Dendritic cell treated with granulocyte-macrophage colony-stimulating factor and Interleukin-4, amounts not matched to agents 40 ng/mL and 50 ng/mL, for 4 days (primary cell): ENCODE results near the gene ZC3H4.

Experiments
- H3K27ac Mint-ChIP-seq: one replicate; pipeline ENCODE4 v1.8.0; 2022; ENCODE audit warnings: mild to moderate bottlenecking, mixed read lengths
- H3K27me3 Mint-ChIP-seq: one replicate; pipeline ENCODE4 v1.8.0; 2022; ENCODE audit warnings: mild to moderate bottlenecking, mixed read lengths
- H3K36me3 Mint-ChIP-seq: one replicate; pipeline ENCODE4 v1.8.0; 2022; ENCODE audit warnings: low read depth, mixed read lengths
- H3K4me1 Mint-ChIP-seq: one replicate; pipeline ENCODE4 v1.8.0; 2022; ENCODE audit warnings: low read depth, mixed read lengths
- H3K4me3 Mint-ChIP-seq: one replicate; pipeline ENCODE4 v1.8.0; 2022; ENCODE audit warnings: mild to moderate bottlenecking, moderate library complexity, mixed read lengths
- H3K9me3 Mint-ChIP-seq: one replicate; pipeline ENCODE4 v1.8.0; 2022; ENCODE audit warnings: mixed read lengths
- intact Hi-C: fragments of 100-400 bp; cut with micrococcal nuclease; formaldehyde crosslinking; loops from one replicate; pipeline ENCODE4 v1.15.0; 2022

ZC3H4 gene

DNA sequence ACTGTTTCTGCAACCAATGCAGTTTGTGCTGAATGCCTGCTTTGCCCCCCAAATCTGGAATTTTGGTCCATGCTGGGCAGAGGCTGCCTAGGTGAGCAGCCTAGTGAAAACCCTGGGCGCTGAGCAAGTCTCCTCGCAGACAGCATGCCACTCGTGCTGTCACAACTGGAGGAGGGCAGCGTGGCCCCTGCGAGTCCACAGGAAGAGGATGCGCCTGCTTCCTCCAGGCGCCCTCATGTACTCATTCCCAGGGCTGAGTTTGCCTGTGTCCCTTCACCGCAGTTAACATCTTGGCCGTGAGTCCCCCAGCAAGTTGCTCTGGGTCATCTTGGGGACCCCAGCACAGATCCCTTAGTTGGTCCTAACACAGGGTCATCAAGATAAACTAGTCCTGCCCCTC lies 39.0 kb downstream of the ZC3H4 start:
- H3K4me1 Mint-ChIP-seq, result peaks cover 22% of the 10 kb centered on the region
- H3K27me3 Mint-ChIP-seq, result no peaks in the 10 kb centered on the region
- H3K4me3 Mint-ChIP-seq, result no peak overlapping the region
- no peaks in the 10 kb centered on the region for H3K9me3 Mint-ChIP-seq
- H3K36me3 Mint-ChIP-seq, result peaks cover 100% of the 10 kb centered on the region
- H3K27ac Mint-ChIP-seq, result no peak overlapping the region
- intact Hi-C loops, result no loop called here

GRCh38 chr19:47073574-47073973 lies 40.0 kb downstream of the ZC3H4 start:
- intact Hi-C loops, result no loop called here
- Mint-ChIP-seq H3K4me3 (no peak overlapping the region), H3K9me3 (no peaks in the 10 kb centered on the region), H3K27me3 (no peaks in the 10 kb centered on the region), H3K27ac (no peak overlapping the region), H3K4me1 (peaks cover 22% of the 10 kb centered on the region), H3K36me3 (peaks cover 100% of the 10 kb centered on the region)

GRCh38 chr19:47072323-47072722 lies 41.3 kb downstream of the ZC3H4 start:
- peaks cover 22% of the 10 kb centered on the region for H3K4me1 Mint-ChIP-seq
- no peaks in the 10 kb centered on the region for H3K9me3 Mint-ChIP-seq
- H3K27ac Mint-ChIP-seq, result no peak overlapping the region
- peaks cover 100% of the 10 kb centered on the region for H3K36me3 Mint-ChIP-seq
- intact Hi-C loops, result no loop called here
- no peak overlapping the region for H3K4me3 Mint-ChIP-seq
- no peaks in the 10 kb centered on the region for H3K27me3 Mint-ChIP-seq

- no peak overlapping the region for H3K27ac Mint-ChIP-seq
- intact Hi-C loops, result no loop called here
- no peaks in the 10 kb centered on the region for H3K9me3 Mint-ChIP-seq
- H3K4me3 Mint-ChIP-seq, result no peak overlapping the region
- H3K36me3 Mint-ChIP-seq, result peaks cover 100% of the 10 kb centered on the region
- peaks cover 22% of the 10 kb centered on the region for H3K4me1 Mint-ChIP-seq
- H3K27me3 Mint-ChIP-seq, result no peaks in the 10 kb centered on the region
Observed at GRCh38 chr19:47071731-47072130, 41.8 kb downstream of the ZC3H4 start.

DNA sequence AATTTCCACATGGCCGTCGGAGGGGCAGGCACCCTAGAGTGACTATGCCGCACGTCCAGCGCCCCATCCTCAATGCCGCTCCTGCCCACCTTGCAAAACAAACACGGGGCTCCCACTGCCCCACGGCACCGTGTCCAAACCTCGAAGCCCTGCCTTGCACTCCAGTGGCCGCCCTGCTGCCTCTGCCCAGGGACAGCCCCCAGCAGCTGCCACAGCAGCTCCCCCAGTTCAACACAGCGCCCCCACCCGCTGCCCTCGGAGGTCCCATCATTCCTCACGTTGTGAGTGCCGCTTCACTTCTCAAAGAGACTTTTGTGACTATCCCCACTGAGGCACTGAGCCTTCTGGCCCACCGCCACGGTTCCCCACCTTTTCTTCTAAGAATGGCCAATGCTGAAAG lies 42.8 kb downstream of the ZC3H4 start:
- Mint-ChIP-seq H3K36me3 (peaks cover 100% of the 10 kb centered on the region), H3K4me1 (peaks cover 18% of the 10 kb centered on the region), H3K4me3 (no peak overlapping the region), H3K27me3 (no peaks in the 10 kb centered on the region), H3K9me3 (no peaks in the 10 kb centered on the region), H3K27ac (no peak overlapping the region)
- intact Hi-C loops, result no loop called here

DNA sequence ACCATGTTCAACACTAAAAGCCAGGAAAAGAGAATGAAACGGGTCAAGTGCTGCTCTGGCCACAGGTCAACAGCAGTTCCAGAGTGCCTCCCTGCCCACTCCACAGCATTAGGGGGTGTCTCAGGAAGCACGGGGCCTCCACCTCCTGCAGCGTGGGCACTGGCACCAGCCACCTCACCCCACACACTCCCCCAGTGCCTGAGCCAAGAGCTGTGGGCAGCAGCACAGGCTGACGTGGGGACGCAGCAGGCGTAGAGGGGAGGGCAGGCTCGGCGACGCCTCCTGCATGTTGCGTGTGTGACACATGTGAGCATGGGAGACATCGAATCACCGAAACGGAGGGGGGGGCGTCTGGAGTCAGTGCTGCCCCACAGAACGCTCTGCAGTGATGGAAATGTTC lies 43.8 kb downstream of the ZC3H4 start:
- peaks cover 9% of the 10 kb centered on the region for H3K4me1 Mint-ChIP-seq
- H3K27ac Mint-ChIP-seq, result no peak overlapping the region
- H3K27me3 Mint-ChIP-seq, result no peaks in the 10 kb centered on the region
- intact Hi-C loops, result no loop called here
- H3K36me3 Mint-ChIP-seq, result peaks cover 100% of the 10 kb centered on the region
- H3K9me3 Mint-ChIP-seq, result no peaks in the 10 kb centered on the region
- no peak overlapping the region for H3K4me3 Mint-ChIP-seq

GRCh38 chr19:47068876-47069406 lies 44.6 kb downstream of the ZC3H4 start:
- Mint-ChIP-seq H3K27ac (no peak overlapping the region), H3K4me3 (no peak overlapping the region), H3K27me3 (no peaks in the 10 kb centered on the region), H3K9me3 (no peaks in the 10 kb centered on the region), H3K36me3 (peaks cover 100% of the 10 kb centered on the region), H3K4me1 (peaks cover under 1% of the 10 kb centered on the region)
- intact Hi-C loops, result no loop called here

DNA sequence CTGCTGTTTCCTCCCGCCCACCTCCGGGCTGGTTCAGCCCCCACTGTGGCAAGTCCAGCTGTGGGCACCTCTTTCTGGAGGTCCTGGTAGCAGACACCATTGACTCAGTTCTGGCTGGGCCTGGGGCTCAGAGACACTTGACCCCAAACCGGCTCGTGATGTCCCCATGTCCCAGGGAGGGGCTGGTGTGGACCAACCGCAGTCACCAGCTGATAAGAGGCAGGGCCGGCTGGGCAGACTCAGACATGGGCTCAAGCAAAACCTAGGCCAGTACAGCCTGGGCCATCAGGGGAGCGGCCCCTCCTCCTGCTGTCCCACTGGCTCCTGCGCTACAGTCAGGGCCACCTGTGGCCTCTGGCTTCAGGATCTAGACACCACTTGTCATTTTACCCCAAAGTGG lies 45.3 kb downstream of the ZC3H4 start:
- peaks cover 97% of the 10 kb centered on the region for H3K36me3 Mint-ChIP-seq
- no peaks in the 10 kb centered on the region for H3K9me3 Mint-ChIP-seq
- no peak overlapping the region for H3K27ac Mint-ChIP-seq
- H3K27me3 Mint-ChIP-seq, result no peaks in the 10 kb centered on the region
- intact Hi-C loops, result no loop called here
- no peak overlapping the region for H3K4me3 Mint-ChIP-seq
- H3K4me1 Mint-ChIP-seq, result no peaks in the 10 kb centered on the region

- Mint-ChIP-seq H3K27me3 (no peaks in the 10 kb centered on the region), H3K9me3 (no peaks in the 10 kb centered on the region), H3K27ac (no peak overlapping the region), H3K4me3 (no peak overlapping the region), H3K4me1 (no peaks in the 10 kb centered on the region), H3K36me3 (peaks cover 88% of the 10 kb centered on the region)
- intact Hi-C loops, result no loop called here
Observed at GRCh38 chr19:47067215-47067847, 46.2 kb downstream of the ZC3H4 start.

DNA sequence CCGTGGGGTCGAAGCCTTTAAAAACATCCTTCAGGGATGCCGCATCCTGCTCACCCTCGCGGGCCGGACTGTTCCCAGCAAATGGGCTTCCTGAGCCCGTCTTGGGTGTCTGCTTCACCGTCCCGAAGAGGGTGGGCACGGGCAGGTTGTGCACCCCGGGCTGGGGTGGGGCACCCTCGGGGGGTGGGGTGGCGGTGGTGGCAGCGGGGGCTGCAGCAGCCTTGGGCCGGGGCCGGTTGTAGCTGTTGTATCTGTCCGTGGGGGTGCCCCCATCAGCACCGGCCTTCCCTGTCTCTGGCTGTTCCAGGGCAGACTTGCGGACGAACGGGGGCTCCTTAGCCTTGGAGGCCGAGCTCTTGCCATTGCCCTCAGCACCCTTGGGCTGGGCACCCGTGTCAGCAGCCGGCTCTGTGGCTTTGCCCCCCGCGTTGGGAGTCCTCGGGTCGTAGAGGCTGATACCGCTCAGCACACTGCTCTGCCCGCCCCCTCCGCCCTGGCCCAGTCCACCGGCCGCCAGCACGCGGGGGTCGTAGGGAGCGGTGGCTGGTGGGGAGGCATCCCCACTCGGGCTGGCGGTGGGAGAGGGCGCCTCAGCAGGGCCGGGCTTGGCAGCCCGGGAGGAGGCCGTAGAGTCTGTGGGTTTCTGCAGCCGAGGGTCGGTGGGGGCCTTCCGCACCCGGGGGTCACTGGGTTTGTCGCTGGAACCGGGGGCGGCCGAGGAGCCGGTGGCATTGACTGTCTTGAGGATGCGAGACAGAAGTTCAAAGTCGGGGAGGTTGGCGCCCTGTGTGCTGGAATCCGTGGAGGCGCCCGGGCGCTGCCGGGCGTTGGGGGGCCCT lies 47.0 kb downstream of the ZC3H4 start:
- H3K4me1 Mint-ChIP-seq, result no peaks in the 10 kb centered on the region
- no peaks in the 10 kb centered on the region for H3K27me3 Mint-ChIP-seq
- peaks cover 81% of the 10 kb centered on the region for H3K36me3 Mint-ChIP-seq
- intact Hi-C loops, result no loop called here
- H3K27ac Mint-ChIP-seq, result no peak overlapping the region
- no peak overlapping the region for H3K4me3 Mint-ChIP-seq
- no peaks in the 10 kb centered on the region for H3K9me3 Mint-ChIP-seq

GRCh38 chr19:47065242-47065641 lies 48.3 kb downstream of the ZC3H4 start:
- H3K4me3 Mint-ChIP-seq, result no peak overlapping the region
- no peaks in the 10 kb centered on the region for H3K4me1 Mint-ChIP-seq
- no peaks in the 10 kb centered on the region for H3K27me3 Mint-ChIP-seq
- intact Hi-C loops, result no loop called here
- H3K36me3 Mint-ChIP-seq, result peaks cover 67% of the 10 kb centered on the region
- H3K9me3 Mint-ChIP-seq, result no peaks in the 10 kb centered on the region
- no peak overlapping the region for H3K27ac Mint-ChIP-seq

DNA sequence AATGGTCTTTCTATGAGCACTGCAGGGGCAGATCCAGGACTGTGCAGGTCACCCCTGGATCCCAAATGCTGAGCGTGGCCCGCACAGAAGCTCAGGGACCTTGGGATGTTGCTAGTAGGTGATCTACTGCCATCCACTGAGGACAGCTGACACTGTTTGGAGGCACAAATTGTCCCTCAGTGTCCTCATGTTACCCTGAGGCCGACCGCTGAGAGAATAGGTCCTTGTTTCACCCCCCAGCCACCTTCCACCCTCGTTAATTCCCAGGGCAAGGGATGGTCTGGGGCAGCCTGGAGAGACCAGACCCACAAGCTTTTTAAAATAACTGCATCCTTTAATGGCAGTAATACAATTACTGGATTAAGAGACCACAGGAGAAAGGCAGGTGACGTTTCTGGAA lies 49.7 kb downstream of the ZC3H4 start:
- no peaks in the 10 kb centered on the region for H3K27me3 Mint-ChIP-seq
- no peak overlapping the region for H3K4me3 Mint-ChIP-seq
- peaks cover 54% of the 10 kb centered on the region for H3K36me3 Mint-ChIP-seq
- intact Hi-C loops, result no loop called here
- no peak overlapping the region for H3K27ac Mint-ChIP-seq
- H3K9me3 Mint-ChIP-seq, result no peaks in the 10 kb centered on the region
- no peaks in the 10 kb centered on the region for H3K4me1 Mint-ChIP-seq

DNA sequence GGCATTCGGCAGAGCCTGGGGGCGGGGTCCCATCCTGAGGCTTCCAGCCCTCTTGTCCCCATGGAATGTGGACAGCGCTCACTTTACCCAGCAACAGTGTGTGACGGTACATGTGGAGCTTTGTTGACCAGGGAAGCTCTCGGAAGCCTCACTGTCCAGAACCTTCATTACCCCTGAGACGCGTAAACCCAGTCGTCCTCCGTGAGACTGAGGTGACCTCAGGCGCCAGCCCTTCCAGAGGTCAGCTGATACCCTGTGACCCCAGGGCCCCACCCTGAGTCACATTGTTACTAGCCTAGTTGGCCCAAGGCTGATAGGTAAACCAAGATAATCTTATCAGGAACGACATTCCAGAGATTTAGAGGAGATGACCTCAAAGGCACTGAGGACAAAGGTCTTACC lies 55.0 kb downstream of the ZC3H4 start:
- no peaks in the 10 kb centered on the region for H3K9me3 Mint-ChIP-seq
- no peaks in the 10 kb centered on the region for H3K4me1 Mint-ChIP-seq
- H3K27me3 Mint-ChIP-seq, result peaks cover 17% of the 10 kb centered on the region
- H3K4me3 Mint-ChIP-seq, result no peak overlapping the region
- intact Hi-C loops, result no loop called here
- H3K36me3 Mint-ChIP-seq, result peaks cover under 1% of the 10 kb centered on the region
- H3K27ac Mint-ChIP-seq, result no peak overlapping the region

GRCh38 chr19:47057328-47057727 lies 56.2 kb downstream of the ZC3H4 start:
- Mint-ChIP-seq H3K27ac (no peak overlapping the region), H3K27me3 (peaks cover 19% of the 10 kb centered on the region), H3K9me3 (no peaks in the 10 kb centered on the region), H3K36me3 (no peaks in the 10 kb centered on the region), H3K4me3 (no peak overlapping the region), H3K4me1 (peaks cover 3% of the 10 kb centered on the region)
- intact Hi-C loops, result no loop called here
